Hematopoietic multipotent progenitor cell treated with erythropoietin and hydrocortisone succinate and interleukin-3 and kit ligand, for 4 days (in vitro differentiated cells): ENCODE results near the gene CDCA3.
"Not testable (repeated sequence)": the region's sequence is repeated elsewhere in the genome, so short reads cannot be mapped to it uniquely, and the experiment has no call there.

ENCODE experiments used
- DNase-seq: peaks from one replicate; pipeline ENCODE4 v3.0.0-alpha.2; 2015

The CDCA3 gene

GRCh38 chr12:6872073-6873048 lies 21.3 kb upstream of the CDCA3 start:
- peak; percentile 92 for DNase-seq

- DNase-seq, result peak; percentile 76
Measured at GRCh38 chr12:6871052-6871957, 20.2 kb upstream of the CDCA3 start.

GRCh38 chr12:6870304-6870703 lies 19.2 kb upstream of the CDCA3 start:
- DNase-seq, result not testable (repeated sequence)

- DNase-seq, result peak; percentile 92
Measured at GRCh38 chr12:6869049-6870021, 18.2 kb upstream of the CDCA3 start.

GRCh38 chr12:6868211-6869048 lies 17.3 kb upstream of the CDCA3 start:
- DNase-seq, result peak; percentile 62

GRCh38 chr12:6867413-6868210 lies 16.5 kb upstream of the CDCA3 start, which contains the start of gene TPI1:
TSS of gene TPI1 (plus strand) at chr12:6867531. CDS start at chr12:6867567, 36 bp downstream.
- DNase-seq, result peak; percentile 92

- no peak for DNase-seq
Measured at GRCh38 chr12:6866920-6867412, 15.9 kb upstream of the CDCA3 start.

GRCh38 chr12:6866163-6866919 lies 15.3 kb upstream of the CDCA3 start:
- no peak for DNase-seq

GRCh38 chr12:6865307-6865706 lies 14.2 kb upstream of the CDCA3 start:
- not testable (repeated sequence) for DNase-seq

- DNase-seq, result no peak
Measured at GRCh38 chr12:6863586-6864321, 12.7 kb upstream of the CDCA3 start.

GRCh38 chr12:6863033-6863432 lies 11.9 kb upstream of the CDCA3 start:
- no peak for DNase-seq

- DNase-seq, result no peak
Measured at GRCh38 chr12:6861391-6861790, 10.3 kb upstream of the CDCA3 start.

- no peak for DNase-seq
Measured at GRCh38 chr12:6860942-6861341, 9.9 kb upstream of the CDCA3 start.

- DNase-seq, result no peak
Measured at GRCh38 chr12:6860116-6860515, 9.0 kb upstream of the CDCA3 start.

GRCh38 chr12:6858799-6859198 lies 7.7 kb upstream of the CDCA3 start:
- no peak for DNase-seq

- DNase-seq, result no peak
Measured at GRCh38 chr12:6855322-6855721, 4.2 kb upstream of the CDCA3 start.

GRCh38 chr12:6854036-6854435 lies 3.0 kb upstream of the CDCA3 start:
- DNase-seq, result no peak

GRCh38 chr12:6853626-6854025 lies 2.5 kb upstream of the CDCA3 start:
- DNase-seq, result no peak
